HepG2 (cell line): ENCODE measurements around the gene SQSTM1. TPM values are rescaled to one million over a fixed set of nuclear protein-coding genes. Genes with fewer than 3 reads are reported as not detected.

Source experiments
- DBP ChIP-seq: sonication (generic); formaldehyde crosslinking; IDR thresholded peaks from 2 replicates; pipeline ENCODE4 v1.4.0; 2020; ENCODE audit warnings: missing genetic modification reagents; ENCODE audit errors: not compliant biosample characterization
- HNRNPK ChIP-seq: fragments of 200-400 bp; formaldehyde crosslinking; IDR thresholded peaks from 2 replicates; pipeline ENCODE4 v1.6.1; 2018; ENCODE audit warnings: low read length, low read depth, moderate library complexity, mild to moderate bottlenecking; ENCODE audit not compliant: poor library complexity, severe bottlenecking
- KDM5B ChIP-seq: sonication (generic); formaldehyde crosslinking; IDR thresholded peaks from 2 replicates; pipeline ENCODE4 v1.4.0; 2020; ENCODE audit warnings: missing genetic modification reagents, mild to moderate bottlenecking, borderline replicate concordance
- MAX ChIP-seq: IDR thresholded peaks from 2 replicates; pipeline ENCODE4 v1.6.1; 2012; ENCODE audit warnings: inconsistent platforms
- MEF2D ChIP-seq: sonication (generic); formaldehyde crosslinking; IDR thresholded peaks from 2 replicates; pipeline ENCODE4 v1.5.1; 2020; ENCODE audit warnings: mild to moderate bottlenecking, missing genetic modification reagents
- MYPOP ChIP-seq: sonication (generic); formaldehyde crosslinking; IDR thresholded peaks from 2 replicates; pipeline ENCODE4 v1.8.1; 2023; ENCODE audit warnings: mild to moderate bottlenecking, moderate library complexity, missing genetic modification reagents
- NFRKB ChIP-seq: fragments of 450-650 bp; IDR thresholded peaks from 2 replicates; pipeline ENCODE4 v1.6.1; 2017
- NFYB ChIP-seq: sonication (generic); formaldehyde crosslinking; IDR thresholded peaks from 2 replicates; pipeline ENCODE4 v1.4.0; 2020; ENCODE audit warnings: missing genetic modification reagents
- NR3C1 ChIP-seq: sonication (generic); formaldehyde crosslinking; IDR thresholded peaks from 2 replicates; pipeline ENCODE4 v1.4.0; 2020; ENCODE audit warnings: missing genetic modification reagents
- PITX1 ChIP-seq: sonication (generic); formaldehyde crosslinking; IDR thresholded peaks from 2 replicates; pipeline ENCODE4 v1.5.1; 2020; ENCODE audit warnings: mild to moderate bottlenecking, missing genetic modification reagents
- REL ChIP-seq: sonication (generic); formaldehyde crosslinking; conservative IDR thresholded peaks from 2 replicates; pipeline ENCODE4 v1.8.0; 2022; ENCODE audit warnings: mild to moderate bottlenecking, missing genetic modification reagents, moderate library complexity
- RFXAP ChIP-seq: sonication (generic); formaldehyde crosslinking; IDR thresholded peaks from 2 replicates; pipeline ENCODE4 v1.4.0; 2020; ENCODE audit warnings: missing genetic modification reagents, borderline replicate concordance
- RNF2 ChIP-seq: fragments of 450-650 bp; conservative IDR thresholded peaks from 2 replicates; pipeline ENCODE4 v1.6.1; 2016; ENCODE audit warnings: low read depth
- THYN1 ChIP-seq: sonication (generic); formaldehyde crosslinking; IDR thresholded peaks from 2 replicates; pipeline ENCODE4 v1.8.1; 2023; ENCODE audit warnings: low read depth, mild to moderate bottlenecking, moderate library complexity, missing genetic modification reagents, borderline replicate concordance
- UBTF ChIP-seq: sonication (generic); formaldehyde crosslinking; IDR thresholded peaks from 2 replicates; pipeline ENCODE4 v1.4.0; 2020; ENCODE audit warnings: mild to moderate bottlenecking, missing genetic modification reagents
- ZFX ChIP-seq: sonication (generic); formaldehyde crosslinking; IDR thresholded peaks from 2 replicates; pipeline ENCODE4 v1.4.0; 2020; ENCODE audit warnings: mild to moderate bottlenecking, low read depth, missing genetic modification reagents, moderate library complexity
- ZGPAT ChIP-seq: IDR thresholded peaks from 2 replicates; pipeline ENCODE4 v1.6.1; 2016; ENCODE audit warnings: mild to moderate bottlenecking
- ZNF292 ChIP-seq: sonication (generic); formaldehyde crosslinking; IDR thresholded peaks from 2 replicates; pipeline ENCODE4 v1.8.1; 2022; ENCODE audit warnings: mild to moderate bottlenecking, low read depth, missing genetic modification reagents, borderline replicate concordance
- ZNF329 ChIP-seq: sonication (generic); formaldehyde crosslinking; IDR thresholded peaks from 2 replicates; pipeline ENCODE4 v1.9.0; 2021; ENCODE audit warnings: low read depth, mild to moderate bottlenecking, missing genetic modification reagents
- ZNF446 ChIP-seq: sonication (generic); formaldehyde crosslinking; IDR thresholded peaks from 2 replicates; pipeline ENCODE4 v1.5.0; 2020; ENCODE audit warnings: mild to moderate bottlenecking, missing genetic modification reagents
- ZNF790 ChIP-seq: sonication (generic); formaldehyde crosslinking; IDR thresholded peaks from 2 replicates; pipeline ENCODE4 v1.8.0; 2022; ENCODE audit warnings: missing genetic modification reagents, mild to moderate bottlenecking, borderline replicate concordance
- ZNF841 ChIP-seq: sonication (generic); formaldehyde crosslinking; IDR thresholded peaks from 2 replicates; pipeline ENCODE4 v1.8.1; 2023; ENCODE audit warnings: missing genetic modification reagents, borderline replicate concordance
- polyA plus RNA-seq, 8 experiments: library from polyadenylated mRNA; depleted of rRNA in 3 of 8; stranded (reverse) in 7 of 8; unstranded in 1 of 8; fragments of >200 nt; fragmentation: Illumina TruSeq in 4 of 8; extraction: Trizol in 4 of 8; gene quantifications; 2 replicates each; pipeline versions ENCODE4 v1.2.1 to v1.2.3, GENCODE V29; 2011 to 2016; ENCODE audit warnings: low read depth in 4 of 8, missing spikeins in 1 of 8, mixed read lengths in 1 of 8; ENCODE audit not compliant: insufficient read depth in 1 of 8
- total RNA-seq, 5 experiments: library from RNA; depleted of rRNA; stranded (reverse); fragments of >200 nt; fragmentation: Illumina TruSeq; extraction: Trizol; gene quantifications; 2 replicates each; pipeline ENCODE4 v1.2.3, GENCODE V29; 2016; ENCODE audit warnings: low read depth in 1 of 5

Gene SQSTM1
- total and polyA plus RNA-seq, 2 of the 13 experiments (the other 11 are each of a cell fraction or from before 2014, with no cell fraction given), result 90.9 to 160 TPM

GRCh38 chr5:179805529-179806249 is 15.0 kb upstream of the SQSTM1 start (continued):
- TF ChIP-seq THYN1 (0 out of 2 replicates have a peak, but pooled peaks have one; percentile 55), PITX1 (no peak), ZNF329 (CRISPR knock-in tag) (peak; percentile 77; the same call in 1 of the 2 replicates), ZFX (CRISPR knock-in tag) (peak; percentile 87), MEF2D (CRISPR knock-in tag) (0 out of 2 replicates have a peak, but pooled peaks have one; percentile 45), HNRNPK (peak; percentile 17), KDM5B (CRISPR knock-in tag) (peak; percentile 51; the same call in 1 of the 2 replicates), RNF2 (0 out of 2 replicates have a peak, but pooled peaks have one; percentile 22), MYPOP (no peak), MAX (peak; percentile 18; the same call in 1 of the 2 replicates), ZNF446 (CRISPR knock-in tag) (0 out of 2 replicates have a peak, but pooled peaks have one; percentile 75), DBP (CRISPR knock-in tag) (peak; percentile 21), UBTF (CRISPR knock-in tag) (peak; percentile 94), ZNF292 (CRISPR knock-in tag) (0 out of 2 replicates have a peak, but pooled peaks have one; percentile 11), REL (CRISPR knock-in tag) (0 out of 2 replicates have a peak, but pooled peaks have one; percentile 64), ZNF841 (CRISPR knock-in tag) (0 out of 2 replicates have a peak, but pooled peaks have one; percentile 53), NFYB (CRISPR knock-in tag) (no peak), NR3C1 (CRISPR knock-in tag) (no peak), ZGPAT (no peak), NFRKB (no peak), ZNF790 (CRISPR knock-in tag) (no peak), RFXAP (CRISPR knock-in tag) (0 out of 2 replicates have a peak, but pooled peaks have one; percentile 1)
